HG02623 (cell line): ENCODE data around the gene GNE.
"Not testable (repeated sequence)": the region's sequence is repeated elsewhere in the genome, so short reads cannot be mapped to it uniquely, and the experiment has no call there.

Experiments used
- ATAC-seq: cut with Tn5 transposase; IDR thresholded peaks from one replicate; pipeline ENCODE4 v1.9.1; 2021; ENCODE audit warnings: moderate library complexity; ENCODE audit not compliant: unreplicated experiment

The GNE gene

GRCh38 chr9:36268007-36268427 is 9.8 kb upstream of the GNE start:
- ATAC-seq, result no peak

GRCh38 chr9:36264896-36265295 is 6.6 kb upstream of the GNE start:
- no peak for ATAC-seq

- no peak for ATAC-seq
These were observed 5.4 kb upstream of the GNE start for GRCh38 chr9:36263683-36264082.

- ATAC-seq, result no peak
These were observed 817 bp upstream of the GNE start for GRCh38 chr9:36258996-36259533.

GRCh38 chr9:36251428-36251827 is 6.8 kb downstream of the GNE start:
- ATAC-seq, result no peak

GRCh38 chr9:36250079-36250478 is 8.2 kb downstream of the GNE start:
- ATAC-seq, result no peak

GRCh38 chr9:36249189-36249588 is 9.1 kb downstream of the GNE start:
- no peak for ATAC-seq

GRCh38 chr9:36248061-36248460 is 10.2 kb downstream of the GNE start:
- not testable (repeated sequence) for ATAC-seq

GRCh38 chr9:36247356-36247755 is 10.9 kb downstream of the GNE start:
- ATAC-seq, result no peak

- no peak for ATAC-seq
These were observed 12.3 kb downstream of the GNE start for GRCh38 chr9:36245906-36246305.

GRCh38 chr9:36239675-36240074 is 18.6 kb downstream of the GNE start:
- not testable (repeated sequence) for ATAC-seq

GRCh38 chr9:36239205-36239604 is 19.0 kb downstream of the GNE start:
- not testable (repeated sequence) for ATAC-seq

- ATAC-seq, result no peak
These were observed 21.0 kb downstream of the GNE start for GRCh38 chr9:36237230-36237629.

- no peak for ATAC-seq
These were observed 35.8 kb downstream of the GNE start for GRCh38 chr9:36222449-36222848.

- no peak for ATAC-seq
These were observed 36.6 kb downstream of the GNE start for GRCh38 chr9:36221667-36222066.

GRCh38 chr9:36218411-36218901 is 39.8 kb downstream of the GNE start:
- no peak for ATAC-seq

GRCh38 chr9:36218011-36218410 is 40.2 kb downstream of the GNE start:
- no peak for ATAC-seq

GRCh38 chr9:36217256-36217968 is 40.8 kb downstream of the GNE start:
- no peak for ATAC-seq

GRCh38 chr9:36214571-36214970 is 43.7 kb downstream of the GNE start:
- no peak for ATAC-seq

GRCh38 chr9:36213989-36214388 is 44.3 kb downstream of the GNE start:
- no peak for ATAC-seq

GRCh38 chr9:36213387-36213786 is 44.9 kb downstream of the GNE start:
- ATAC-seq, result no peak

GRCh38 chr9:36211510-36211909 is 46.7 kb downstream of the GNE start:
- no peak for ATAC-seq

- ATAC-seq, result no peak
These were observed 47.5 kb downstream of the GNE start for GRCh38 chr9:36210722-36211121.
